ENCODE results near the gene SLC39A9. TPM values are rescaled to one million over a fixed set of nuclear protein-coding genes. Genes with fewer than 3 reads are reported as not detected.

SLC39A9 gene
- total RNA-seq, 2 experiments from 2014 or later: 39.8 to 40.5 TPM

DNA sequence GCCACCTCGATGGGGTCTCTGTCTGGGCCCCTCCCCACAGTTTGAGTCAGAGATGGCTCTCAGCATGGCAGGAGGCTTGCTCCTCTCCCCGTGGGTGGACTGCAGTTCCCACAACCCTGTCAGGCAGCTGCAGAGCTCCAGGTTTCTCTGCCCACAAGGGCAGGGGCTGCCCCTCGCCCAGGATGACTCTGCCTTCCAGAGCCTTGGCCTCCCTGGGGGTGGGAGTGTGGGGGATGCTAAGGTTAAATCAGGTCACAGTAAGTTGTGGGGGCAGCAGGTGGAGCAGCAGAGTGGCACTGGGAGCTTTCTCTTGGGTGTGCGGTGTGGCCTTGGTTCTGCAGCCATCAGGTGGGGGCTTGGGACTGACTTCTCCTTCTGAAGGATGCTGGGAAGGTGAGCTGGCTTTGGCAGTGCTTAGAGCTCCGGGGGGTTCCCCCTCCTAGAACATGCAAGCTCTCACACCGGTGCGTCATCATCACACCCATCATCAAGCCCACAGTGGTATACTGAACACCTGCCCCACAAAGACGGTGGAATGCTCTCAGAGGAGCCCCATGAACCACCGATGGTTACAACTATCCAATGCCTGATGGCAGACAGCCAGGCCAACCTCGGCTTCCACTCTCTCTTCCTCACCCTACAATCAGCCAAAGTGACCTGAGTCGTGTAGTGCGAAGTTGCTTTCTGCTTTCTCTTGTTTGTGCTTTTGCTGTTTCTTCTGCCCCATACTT, 40.1 kb upstream of the SLC39A9 start:
- DNase-seq (no peak), ATAC-seq (ENCODE audit: low read depth) (peak; percentile 22)
- POLR2A ChIA-PET: interaction anchor here (1.1 kb wide), 1 partner anchor 40 kb away, joined by 3 read pairs; the partner anchor contains the start of gene SLC39A9
- H3K36me3 Mint-ChIP-seq: no peaks in the 10 kb centered on the region
- peaks cover 8% of the 10 kb centered on the region for H3K27me3 Mint-ChIP-seq
- no peak overlapping the region for H3K27ac Mint-ChIP-seq
- no peaks in the 10 kb centered on the region for H3K9me3 Mint-ChIP-seq
- H3K4me1 Mint-ChIP-seq: peaks cover 17% of the 10 kb centered on the region
- H3K4me3 Mint-ChIP-seq: no peak overlapping the region

DNA sequence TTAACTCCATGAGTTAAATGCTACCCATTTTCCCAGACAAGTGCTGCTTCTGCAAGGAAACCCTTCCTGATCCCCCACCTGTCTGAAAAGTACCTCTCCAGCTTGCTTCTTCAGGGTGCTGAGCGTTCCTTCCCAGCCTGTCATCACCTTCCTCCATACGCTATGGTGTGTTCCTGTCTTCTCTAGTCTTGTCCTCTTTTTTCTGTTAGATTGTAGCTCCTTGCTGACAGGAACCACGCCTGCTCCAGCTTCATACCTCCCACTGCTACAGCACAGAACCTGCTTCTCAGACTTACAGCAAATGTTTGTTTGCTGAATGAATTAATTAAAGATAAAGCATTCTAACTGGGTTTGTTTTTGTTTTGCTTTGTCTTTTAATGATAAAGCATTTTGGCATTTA, 39.5 kb upstream of the SLC39A9 start:
- POLR2A ChIA-PET: no interaction called here
- H3K4me3 Mint-ChIP-seq: no peak overlapping the region
- DNase-seq (no peak), ATAC-seq (ENCODE audit: low read depth) (no peak)
- peaks cover 17% of the 10 kb centered on the region for H3K4me1 Mint-ChIP-seq
- H3K36me3 Mint-ChIP-seq: no peaks in the 10 kb centered on the region
- H3K27me3 Mint-ChIP-seq: peaks cover 8% of the 10 kb centered on the region
- no peaks in the 10 kb centered on the region for H3K9me3 Mint-ChIP-seq
- H3K27ac Mint-ChIP-seq: no peak overlapping the region

DNA sequence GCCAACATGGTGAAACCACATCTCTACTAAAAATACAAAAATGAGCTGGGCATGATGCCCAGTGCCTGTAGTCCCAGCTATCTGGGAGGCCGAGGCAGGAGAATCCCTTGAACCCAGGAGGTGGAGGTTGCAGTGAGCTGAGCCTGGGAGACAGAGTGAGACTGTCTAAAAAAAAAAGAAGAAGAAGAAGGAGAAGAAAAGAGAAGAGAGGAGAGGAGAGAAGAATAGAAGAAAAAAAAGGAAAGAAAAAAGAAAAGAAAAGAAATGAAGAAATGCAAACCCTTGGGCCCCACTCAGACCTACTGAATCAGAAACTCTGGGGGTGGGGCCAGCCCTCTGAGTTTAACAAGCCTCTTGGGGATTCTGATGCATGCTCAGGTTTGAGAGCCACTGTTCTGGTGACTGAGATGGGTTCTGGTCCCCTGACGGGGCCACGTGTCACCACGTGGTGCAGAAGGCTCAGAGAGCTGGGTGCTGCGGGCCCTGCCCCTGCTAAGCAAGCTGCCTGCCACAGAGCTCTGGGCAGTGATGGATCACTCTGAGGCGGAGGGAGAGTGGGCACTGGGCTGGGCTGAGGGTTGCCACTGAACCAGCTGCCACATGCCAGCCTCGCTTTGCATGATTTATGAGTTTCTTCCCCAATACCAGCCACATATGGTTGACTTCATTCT, 37.9 kb upstream of the SLC39A9 start:
- H3K36me3 Mint-ChIP-seq: no peaks in the 10 kb centered on the region
- no peak for DNase-seq
- no peaks in the 10 kb centered on the region for H3K9me3 Mint-ChIP-seq

DNA sequence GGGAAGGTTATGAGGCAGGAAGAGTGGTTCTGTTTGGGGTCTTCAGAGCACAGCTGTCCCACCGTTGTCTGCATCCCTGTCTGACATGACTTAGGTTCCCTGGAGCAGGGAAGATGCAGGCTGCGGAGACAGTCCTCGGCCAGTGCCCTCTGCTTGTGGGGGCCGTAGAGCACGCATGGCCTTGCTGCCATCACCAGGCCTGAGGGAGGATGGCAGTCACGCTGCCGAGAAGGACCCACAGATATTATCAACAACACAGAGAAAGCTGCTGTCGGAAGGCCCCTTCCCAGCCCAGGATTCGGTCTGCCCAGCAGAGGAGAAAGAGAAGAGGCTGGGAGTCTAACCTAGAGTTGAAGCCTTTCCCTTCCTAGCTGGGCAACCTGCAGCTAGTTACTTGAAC, 35.4 kb upstream of the SLC39A9 start:
- Mint-ChIP-seq H3K27ac (no peak overlapping the region), H3K4me1 (peaks cover 5% of the 10 kb centered on the region), H3K36me3 (no peaks in the 10 kb centered on the region), H3K9me3 (no peaks in the 10 kb centered on the region), H3K4me3 (no peak overlapping the region), H3K27me3 (peaks cover 5% of the 10 kb centered on the region)
- ATAC-seq (ENCODE audit: low read depth) (no peak), DNase-seq (no peak)
- POLR2A ChIA-PET: no interaction called here

More for the DNA sequence above, 37.9 kb upstream of the SLC39A9 start:
- H3K27me3 Mint-ChIP-seq: peaks cover 8% of the 10 kb centered on the region
- ATAC-seq (ENCODE audit: low read depth): no peak
- H3K4me3 Mint-ChIP-seq: no peak overlapping the region
- H3K27ac Mint-ChIP-seq: no peak overlapping the region
- POLR2A ChIA-PET: interaction anchor here (1.3 kb wide), 1 partner anchor 406 kb away, joined by 4 read pairs; the partner anchor contains the start of gene SRSF5
- H3K4me1 Mint-ChIP-seq: peaks cover 7% of the 10 kb centered on the region

DNA sequence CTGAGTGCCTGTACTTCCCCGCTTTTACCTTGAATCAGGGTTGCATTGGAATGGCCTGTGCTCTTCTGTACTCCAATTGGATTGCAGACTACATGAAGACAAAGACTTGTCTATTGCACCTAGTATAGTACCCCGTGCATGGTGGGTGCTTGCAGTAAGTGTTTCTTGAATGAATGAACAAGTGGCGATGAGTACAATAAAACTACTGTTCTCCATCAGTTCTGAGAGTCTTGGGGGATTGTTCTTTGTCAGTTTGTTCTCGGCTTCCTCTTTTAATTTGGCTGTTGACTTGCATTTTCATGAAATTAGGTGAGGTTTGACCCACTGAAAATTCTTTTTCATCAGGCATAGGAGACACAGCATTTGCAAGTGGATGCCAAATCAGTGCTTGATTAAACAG, 34.5 kb upstream of the SLC39A9 start:
- Mint-ChIP-seq H3K4me3 (no peak overlapping the region), H3K9me3 (no peaks in the 10 kb centered on the region), H3K27ac (no peak overlapping the region), H3K4me1 (no peaks in the 10 kb centered on the region), H3K27me3 (peaks cover 5% of the 10 kb centered on the region), H3K36me3 (no peaks in the 10 kb centered on the region)
- POLR2A ChIA-PET: no interaction called here
- ATAC-seq (ENCODE audit: low read depth) (no peak), DNase-seq (no peak)

DNA sequence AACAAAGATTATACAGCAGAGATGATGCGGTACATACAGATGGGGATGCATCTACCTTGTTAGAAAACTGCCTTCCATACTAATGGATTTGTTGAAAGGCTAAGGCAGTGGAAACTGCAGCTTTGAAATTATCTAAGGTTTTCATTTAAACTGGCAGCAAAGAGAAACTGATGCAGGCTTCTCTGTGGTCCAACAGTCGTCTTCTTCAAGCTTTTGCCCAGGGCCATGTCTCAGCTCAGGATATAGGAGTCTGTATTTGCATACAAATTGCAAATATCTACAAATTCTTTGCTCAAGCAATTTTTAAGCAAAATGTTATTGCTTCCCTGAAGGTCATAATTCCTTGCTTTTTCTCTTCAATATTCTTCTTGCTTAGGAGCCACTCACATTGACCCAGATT, 34.1 kb upstream of the SLC39A9 start:
- no peak overlapping the region for H3K27ac Mint-ChIP-seq
- POLR2A ChIA-PET: no interaction called here

DNA sequence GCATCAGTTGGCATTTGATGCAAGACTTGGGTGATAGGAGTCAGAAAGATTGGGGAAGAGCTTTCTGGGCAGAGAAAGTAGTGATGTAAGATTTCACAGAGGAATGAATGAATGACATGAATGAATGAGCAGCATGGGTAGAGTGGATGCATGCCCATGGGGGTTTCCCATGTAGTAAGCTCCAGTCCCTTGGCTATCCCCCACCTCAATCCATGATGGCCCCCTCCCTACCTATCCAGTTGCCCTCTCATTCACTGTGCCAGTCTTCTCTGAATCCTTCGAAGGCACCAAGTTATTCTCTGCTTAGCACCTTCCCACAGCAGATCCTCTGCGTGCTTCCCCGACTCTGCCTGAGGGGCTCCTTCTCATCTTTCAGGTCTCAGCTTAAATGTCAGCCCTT, 32.4 kb upstream of the SLC39A9 start:
- Mint-ChIP-seq H3K27ac (no peak overlapping the region), H3K4me1 (no peaks in the 10 kb centered on the region), H3K27me3 (no peaks in the 10 kb centered on the region), H3K36me3 (no peaks in the 10 kb centered on the region), H3K4me3 (no peak overlapping the region), H3K9me3 (no peaks in the 10 kb centered on the region)
- POLR2A ChIA-PET: no interaction called here
- no peak for DNase-seq
- ATAC-seq (ENCODE audit: low read depth): no peak

More for the DNA sequence above, 34.1 kb upstream of the SLC39A9 start:
- Mint-ChIP-seq H3K27me3 (peaks cover 5% of the 10 kb centered on the region), H3K9me3 (no peaks in the 10 kb centered on the region), H3K4me1 (no peaks in the 10 kb centered on the region), H3K4me3 (no peak overlapping the region), H3K36me3 (no peaks in the 10 kb centered on the region)
- DNase-seq (no peak), ATAC-seq (ENCODE audit: low read depth) (no peak)

DNA sequence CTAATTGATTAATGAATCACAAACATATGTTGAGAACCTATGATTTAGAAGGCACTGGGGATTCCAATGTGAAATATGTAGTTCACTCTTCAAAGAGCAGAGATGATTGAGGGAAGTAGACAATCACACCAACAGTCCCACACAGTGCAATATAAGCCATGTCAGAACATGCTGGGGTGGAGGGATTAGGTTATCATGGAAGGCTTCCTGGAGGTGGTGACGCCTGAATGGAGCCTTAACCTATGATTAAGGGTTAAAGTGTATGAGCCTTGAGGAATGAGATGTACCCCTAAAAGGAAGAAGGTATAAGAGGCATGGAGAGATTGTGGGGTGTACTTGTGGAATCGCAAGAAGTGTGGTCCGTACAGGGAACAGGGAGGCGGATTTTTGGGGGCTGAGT, 31.7 kb upstream of the SLC39A9 start:
- Mint-ChIP-seq H3K27me3 (no peaks in the 10 kb centered on the region), H3K9me3 (no peaks in the 10 kb centered on the region), H3K4me1 (no peaks in the 10 kb centered on the region), H3K36me3 (no peaks in the 10 kb centered on the region), H3K4me3 (no peak overlapping the region), H3K27ac (no peak overlapping the region)
- DNase-seq (no peak), ATAC-seq (ENCODE audit: low read depth) (no peak)
- POLR2A ChIA-PET: no interaction called here

DNA sequence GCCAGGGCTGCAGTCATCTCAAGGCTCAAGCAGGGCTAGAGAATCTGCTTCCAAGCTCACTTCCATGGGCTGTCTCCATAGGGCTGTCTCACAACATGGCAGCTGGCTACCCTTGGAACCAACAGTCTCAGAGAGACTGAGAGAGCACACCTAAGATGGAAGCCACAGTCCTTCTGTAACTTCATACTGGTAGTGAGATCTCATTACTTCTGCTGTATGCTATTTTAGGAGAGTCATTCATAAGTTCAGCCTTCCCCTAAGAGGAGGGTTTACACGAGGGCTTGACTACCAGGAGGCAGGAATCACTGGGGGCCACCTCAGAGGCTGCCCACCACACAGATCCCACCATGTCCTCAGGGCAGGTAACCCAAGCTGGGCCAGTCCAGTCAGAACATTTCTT, 30.1 kb upstream of the SLC39A9 start:
- ATAC-seq (ENCODE audit: low read depth): no peak
- no peaks in the 10 kb centered on the region for H3K9me3 Mint-ChIP-seq
- peaks cover 6% of the 10 kb centered on the region for H3K36me3 Mint-ChIP-seq
- no peak overlapping the region for H3K4me3 Mint-ChIP-seq
- peaks cover 3% of the 10 kb centered on the region for H3K4me1 Mint-ChIP-seq
- POLR2A ChIA-PET: interaction anchor here (1.1 kb wide), 1 partner anchor 14 kb away, joined by 3 read pairs; no protein-coding TSS in a partner anchor
- H3K27me3 Mint-ChIP-seq: no peaks in the 10 kb centered on the region
- H3K27ac Mint-ChIP-seq: no peak overlapping the region
- no peak for DNase-seq

DNA sequence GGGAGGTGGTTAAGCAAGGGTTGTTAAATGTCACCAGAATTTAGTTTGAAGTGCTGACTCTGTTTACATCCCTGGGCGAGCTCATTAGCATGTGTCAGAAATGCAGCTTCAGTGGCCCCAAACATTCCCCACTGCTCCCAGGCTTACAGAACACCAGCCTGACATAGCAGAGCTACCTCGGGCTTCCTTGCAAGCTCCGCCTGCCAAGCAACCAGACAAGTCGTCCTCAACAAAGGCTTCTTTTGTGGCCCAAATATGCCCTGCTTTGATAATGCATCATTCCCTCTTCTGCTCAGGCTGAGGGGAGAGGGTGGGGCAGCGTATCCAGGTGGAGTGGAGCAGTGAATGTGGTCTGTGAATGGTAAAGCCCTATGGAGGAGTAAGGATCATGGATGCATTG, 28.4 kb upstream of the SLC39A9 start:
- DNase-seq (no peak), ATAC-seq (ENCODE audit: low read depth) (no peak)
- H3K4me1 Mint-ChIP-seq: peaks cover 10% of the 10 kb centered on the region
- H3K27ac Mint-ChIP-seq: no peak overlapping the region
- H3K9me3 Mint-ChIP-seq: no peaks in the 10 kb centered on the region
- H3K36me3 Mint-ChIP-seq: peaks cover 17% of the 10 kb centered on the region
- no peaks in the 10 kb centered on the region for H3K27me3 Mint-ChIP-seq
- POLR2A ChIA-PET: no interaction called here
- no peak overlapping the region for H3K4me3 Mint-ChIP-seq

DNA sequence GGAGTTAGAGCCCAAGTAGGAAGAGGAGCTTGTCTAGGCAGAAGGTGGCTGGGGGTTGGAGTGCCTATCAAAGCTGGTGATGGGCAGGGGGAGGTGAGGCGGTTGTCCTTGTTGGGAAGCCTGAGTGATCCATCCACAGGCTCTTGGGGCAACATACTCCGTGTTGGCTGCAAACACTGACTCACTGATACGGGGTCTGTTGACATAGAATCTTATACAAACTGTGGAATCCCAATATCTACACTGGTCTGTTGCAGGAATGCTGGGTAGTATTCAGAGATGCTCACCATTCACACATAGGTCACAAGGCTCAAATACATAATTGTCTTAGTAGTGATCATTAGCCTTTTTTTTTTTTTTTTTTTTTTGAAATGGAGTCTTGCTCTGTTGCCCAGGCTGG, 26.3 kb upstream of the SLC39A9 start:
- no peak overlapping the region for H3K27ac Mint-ChIP-seq
- H3K36me3 Mint-ChIP-seq: peaks cover 34% of the 10 kb centered on the region
- no peaks in the 10 kb centered on the region for H3K9me3 Mint-ChIP-seq
- H3K4me3 Mint-ChIP-seq: no peak overlapping the region
- DNase-seq: no peak
- peaks cover 10% of the 10 kb centered on the region for H3K4me1 Mint-ChIP-seq
- POLR2A ChIA-PET: no interaction called here
- no peaks in the 10 kb centered on the region for H3K27me3 Mint-ChIP-seq
- ATAC-seq (ENCODE audit: low read depth): no peak

DNA sequence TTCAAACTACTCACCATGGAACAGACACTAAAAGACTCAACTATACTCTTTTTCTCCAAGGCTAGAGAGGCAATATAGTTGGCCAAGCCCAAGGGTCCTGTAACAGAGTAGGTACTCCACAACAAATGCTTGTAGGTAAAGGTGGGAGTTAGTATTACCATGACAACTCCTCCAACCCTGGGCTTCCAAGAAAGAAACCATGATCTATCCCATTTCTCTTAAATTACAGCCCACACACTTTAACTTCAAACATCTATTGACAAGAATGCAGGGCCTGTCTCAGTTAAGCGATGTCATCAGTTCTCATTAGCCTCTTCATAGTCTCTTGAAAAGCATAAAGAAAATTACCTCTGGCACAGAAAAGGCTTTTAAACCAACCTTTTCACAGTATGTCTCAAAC, 25.4 kb upstream of the SLC39A9 start:
- H3K27me3 Mint-ChIP-seq: no peaks in the 10 kb centered on the region
- no peak for ATAC-seq (ENCODE audit: low read depth)
- POLR2A ChIA-PET: no interaction called here

DNA sequence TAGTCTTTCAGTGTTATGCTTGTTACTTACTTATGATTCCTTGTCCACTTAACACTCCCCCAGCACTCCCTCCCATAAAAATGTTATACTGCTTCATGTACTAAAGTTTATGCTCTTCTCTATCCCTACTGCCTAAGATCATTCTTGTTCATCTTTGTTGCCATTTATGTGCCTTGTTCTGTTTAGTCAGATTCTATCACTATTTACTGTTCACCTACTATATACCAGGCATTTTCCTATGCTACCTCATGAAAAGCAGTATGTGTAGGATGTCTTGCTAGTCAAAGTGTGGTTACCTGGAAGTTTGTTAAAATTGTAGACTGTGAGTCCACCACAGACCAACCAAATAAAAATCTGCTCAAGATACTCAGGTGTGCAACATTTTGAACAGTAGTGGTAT, 24.3 kb upstream of the SLC39A9 start:
- H3K4me3 Mint-ChIP-seq: no peak overlapping the region
- peaks cover 41% of the 10 kb centered on the region for H3K36me3 Mint-ChIP-seq
- no peaks in the 10 kb centered on the region for H3K27me3 Mint-ChIP-seq
- no peak for ATAC-seq (ENCODE audit: low read depth)
- DNase-seq: no peak
- no peaks in the 10 kb centered on the region for H3K9me3 Mint-ChIP-seq
- POLR2A ChIA-PET: no interaction called here
- peaks cover 11% of the 10 kb centered on the region for H3K4me1 Mint-ChIP-seq
- H3K27ac Mint-ChIP-seq: no peak overlapping the region

More for the DNA sequence above, 25.4 kb upstream of the SLC39A9 start:
- DNase-seq: no peak
- Mint-ChIP-seq H3K36me3 (peaks cover 36% of the 10 kb centered on the region), H3K9me3 (no peaks in the 10 kb centered on the region), H3K4me1 (peaks cover 10% of the 10 kb centered on the region), H3K4me3 (no peak overlapping the region), H3K27ac (no peak overlapping the region)

DNA sequence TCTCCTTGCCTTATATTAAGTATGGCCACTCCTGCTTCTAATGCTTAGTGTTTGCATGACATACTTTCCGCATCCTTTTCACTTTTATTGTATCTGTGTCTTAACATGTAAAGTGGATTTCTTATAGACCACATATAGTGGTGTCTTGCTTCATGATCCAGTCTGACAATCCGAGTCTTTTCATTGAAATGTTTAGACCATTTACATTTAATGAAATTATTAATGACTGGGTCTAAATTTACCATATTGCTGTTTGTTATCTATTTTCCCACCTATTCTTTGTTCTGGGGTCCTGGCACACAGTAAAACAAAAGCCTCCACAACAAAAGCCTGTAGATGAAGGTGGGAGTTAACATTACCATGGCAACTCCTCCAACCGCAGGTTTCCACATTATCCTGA, 23.3 kb upstream of the SLC39A9 start:
- POLR2A ChIA-PET: no interaction called here
- Mint-ChIP-seq H3K36me3 (peaks cover 49% of the 10 kb centered on the region), H3K9me3 (no peaks in the 10 kb centered on the region), H3K4me3 (no peak overlapping the region), H3K27me3 (no peaks in the 10 kb centered on the region), H3K4me1 (peaks cover 11% of the 10 kb centered on the region), H3K27ac (no peak overlapping the region)
- no peak for DNase-seq
- no peak for ATAC-seq (ENCODE audit: low read depth)
